Activated CD8-positive, alpha-beta memory T cell treated with anti-CD3 and anti-CD28 coated beads, Interleukin-2, amount 50 U/mL, for 4 hours (primary cell): ENCODE results near the gene HOOK2.
"Not testable (repeated sequence)": the region's sequence is repeated elsewhere in the genome, so short reads cannot be mapped to it uniquely, and the experiment has no call there.

Experiments
- DNase-seq: peaks from one replicate; pipeline ENCODE4 v3.0.0-alpha.2; 2020

HOOK2 gene

DNA sequence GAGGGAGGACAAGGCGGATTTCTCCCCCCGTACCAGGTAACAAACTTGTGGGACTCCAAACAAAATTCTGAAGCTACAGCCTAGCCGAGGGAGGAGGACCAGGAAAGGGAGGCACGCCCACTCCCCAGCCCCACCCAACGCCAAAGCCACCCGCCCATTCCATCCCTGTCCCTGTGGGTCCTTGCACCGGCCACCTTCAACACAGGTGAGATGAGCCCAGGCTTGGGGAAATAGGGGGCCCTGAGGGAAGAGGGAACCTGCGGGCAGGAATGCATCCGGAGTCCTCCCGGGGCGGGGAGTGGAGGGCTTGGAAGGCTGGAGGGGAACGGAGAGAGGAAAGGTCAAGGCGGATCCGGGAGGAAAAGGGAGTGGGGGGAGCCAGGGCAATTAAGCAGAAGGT, 23.7 kb downstream of the HOOK2 start, which contains the start of gene BEST2:
Gene BEST2 (plus strand): TSS at position 157 of the 400 bp plus-strand sequence. CDS start 802 bp downstream, outside the sequence.
- DNase-seq = no peak

DNA sequence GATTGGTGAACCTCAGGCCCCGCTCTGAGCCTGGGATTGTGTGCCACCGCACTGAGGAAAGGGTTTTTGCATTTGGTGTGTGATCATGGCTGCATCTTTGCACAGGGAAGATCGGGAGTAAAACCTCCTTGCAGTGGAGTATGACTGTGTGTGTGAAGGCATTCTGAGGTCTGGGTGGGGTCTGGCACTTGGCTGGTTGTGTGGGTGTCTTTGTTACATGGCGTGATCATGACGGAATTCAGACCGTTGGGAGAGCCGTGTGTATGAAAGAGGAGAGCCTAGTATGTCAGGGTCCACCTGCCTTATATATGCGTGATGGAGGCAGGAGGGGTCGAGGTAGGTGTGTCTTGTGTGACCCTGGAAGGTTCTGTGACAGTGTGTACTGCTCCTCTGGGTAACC, 24.5 kb downstream of the HOOK2 start:
- no peak for DNase-seq

GRCh38 chr19:12749938-12750521, 25.3 kb downstream of the HOOK2 start:
- no peak for DNase-seq

GRCh38 chr19:12748489-12748888, 26.9 kb downstream of the HOOK2 start:
- no peak for DNase-seq

- DNase-seq = no peak
Observed at GRCh38 chr19:12745166-12745897, 30.0 kb downstream of the HOOK2 start.

DNA sequence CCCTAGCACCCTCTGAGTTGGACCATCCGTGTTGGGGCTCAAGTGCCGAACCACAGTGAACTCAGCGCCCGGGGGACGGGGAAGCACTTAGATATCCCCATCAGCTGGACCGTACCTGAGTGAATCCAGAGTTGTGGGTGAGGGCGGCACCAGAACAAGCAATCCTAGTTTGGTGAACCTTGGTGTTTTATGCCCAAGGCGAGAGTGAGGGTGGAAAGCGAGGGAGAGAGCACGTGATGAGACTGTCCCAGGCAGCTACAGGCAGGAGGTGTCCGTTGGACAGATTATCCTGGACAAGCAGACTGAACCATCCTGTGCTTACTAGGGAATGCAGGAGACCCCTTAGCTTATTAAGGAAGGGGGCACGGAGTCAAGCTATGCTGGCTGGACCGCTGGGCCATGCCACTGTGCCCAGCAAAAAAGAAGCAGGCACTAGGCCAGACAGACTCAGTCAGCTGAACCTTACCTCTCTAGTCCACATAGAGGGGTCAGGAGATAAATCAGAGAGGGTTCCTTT, 37.5 kb downstream of the HOOK2 start:
- no peak for DNase-seq

DNA sequence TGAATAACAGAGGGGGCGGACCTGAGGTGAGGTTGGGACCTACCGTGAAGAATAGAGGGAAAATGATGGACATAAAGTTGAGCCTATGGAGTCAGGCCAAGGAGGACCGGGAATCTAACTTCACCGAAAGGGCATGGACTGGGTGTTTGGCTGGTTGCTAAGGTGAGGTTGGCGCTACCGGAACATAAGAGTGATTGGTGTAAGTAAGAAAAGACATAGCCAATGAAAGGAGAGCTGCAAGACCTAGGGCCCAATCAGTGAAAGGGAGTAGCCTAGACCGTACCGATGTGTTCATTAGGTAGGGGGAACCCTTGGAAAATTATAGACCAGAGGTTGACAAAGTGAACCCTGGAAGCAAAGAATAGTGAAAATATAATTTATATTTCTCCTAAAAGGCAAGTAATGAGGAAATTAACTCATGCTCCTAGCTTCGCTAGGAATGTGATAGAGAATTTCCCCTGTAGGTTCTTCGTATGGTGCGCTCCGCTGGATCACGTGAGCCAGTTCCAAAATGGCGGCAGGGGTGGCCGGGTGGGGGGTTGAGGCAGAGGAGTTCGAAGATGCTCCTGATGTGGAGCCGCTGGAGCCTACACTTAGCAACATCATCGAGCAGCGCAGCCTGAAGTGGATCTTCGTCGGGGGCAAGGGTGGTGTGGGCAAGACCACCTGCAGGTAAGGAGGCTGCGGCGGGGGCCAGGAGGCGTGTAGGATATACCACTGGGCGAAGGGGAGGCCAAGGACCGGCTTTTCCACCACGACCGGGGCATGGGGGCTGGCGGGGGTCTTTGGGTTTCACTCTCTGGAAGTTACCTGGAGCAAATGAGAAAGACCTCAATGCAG, 38.1 kb downstream of the HOOK2 start, which contains the start of gene GET3:
Gene GET3 (plus strand): TSS at position 503 of the 840 bp plus-strand sequence. CDS start 9 bp downstream, at position 512.
- peak; percentile 72 for DNase-seq

DNA sequence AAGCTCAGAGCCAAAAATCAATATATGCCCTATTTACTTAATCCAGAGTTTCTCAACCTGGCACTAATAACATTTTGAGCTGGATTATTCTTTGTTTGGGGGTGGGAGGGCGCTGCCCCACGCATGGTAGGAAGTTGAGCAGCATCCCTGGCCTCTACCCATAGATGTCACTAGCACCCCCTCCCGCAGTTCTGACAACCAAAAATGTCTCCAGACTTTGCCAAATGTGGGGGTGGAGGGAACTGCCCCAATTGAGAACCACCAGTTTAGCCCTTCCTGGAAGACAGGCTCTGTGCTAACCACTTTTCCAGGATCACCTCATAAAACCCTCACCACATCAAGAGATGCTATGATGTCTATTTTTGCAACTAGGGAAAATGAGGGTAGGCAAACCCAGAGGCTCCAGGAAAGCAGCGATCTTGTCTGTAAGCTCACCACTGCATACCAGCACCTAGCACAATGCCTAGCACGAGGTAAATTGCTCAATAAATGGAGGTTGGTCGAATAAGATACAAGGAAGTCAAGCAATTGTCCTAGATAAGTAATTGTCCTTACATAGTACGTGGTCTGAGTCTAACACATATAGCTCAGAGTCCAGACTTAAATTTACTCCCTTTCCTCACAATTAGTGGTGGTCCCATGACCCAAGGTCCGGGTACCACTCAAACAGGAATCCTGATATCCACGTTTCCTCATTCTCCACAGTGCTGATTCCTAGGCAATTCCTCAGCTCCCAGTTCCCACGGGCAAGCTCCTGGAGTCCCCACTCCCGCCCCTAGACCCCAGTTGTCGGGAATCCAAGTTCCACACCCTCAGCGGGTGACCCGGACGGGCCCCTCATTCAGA, 41.8 kb downstream of the HOOK2 start:
- DNase-seq = peak; percentile 43

GRCh38 chr19:12731337-12731736, 44.0 kb downstream of the HOOK2 start:
- no peak for DNase-seq

GRCh38 chr19:12730064-12730463, 45.3 kb downstream of the HOOK2 start:
- no peak for DNase-seq

DNA sequence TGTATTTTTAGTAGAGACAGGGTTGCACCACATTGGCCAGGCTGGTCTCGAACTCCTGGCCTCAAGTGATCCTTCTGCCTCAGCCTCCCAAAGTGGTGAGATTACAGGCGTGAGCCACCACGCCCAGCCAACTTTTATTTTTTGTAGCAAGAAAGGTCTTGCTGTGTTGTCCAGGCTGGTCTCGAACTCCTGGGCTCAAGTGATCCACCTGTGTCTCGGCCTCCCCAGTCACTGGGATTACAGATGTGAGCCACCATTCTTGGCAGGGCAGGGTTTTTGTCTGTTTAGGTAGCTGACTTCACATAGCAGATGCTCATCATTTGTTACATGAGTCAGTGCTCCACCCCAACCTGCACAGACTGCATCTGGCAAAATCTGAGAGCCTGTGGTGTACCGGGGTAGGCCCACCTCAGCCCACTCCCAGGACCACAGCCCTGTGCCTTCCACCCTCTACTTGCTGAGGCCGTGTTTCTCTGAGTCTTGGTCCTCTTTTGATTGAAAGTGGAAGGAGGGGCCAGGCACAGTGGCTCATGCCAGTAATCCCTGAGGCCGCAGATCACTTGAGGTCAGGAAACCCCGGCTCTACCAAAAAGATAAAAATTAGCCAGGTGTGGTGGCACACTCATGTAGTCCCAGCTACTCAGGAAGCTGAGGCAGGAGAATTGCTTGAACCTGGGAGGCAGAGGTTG, 47.5 kb downstream of the HOOK2 start:
- no peak for DNase-seq

- no peak for DNase-seq
Observed at GRCh38 chr19:12726988-12727316, 48.4 kb downstream of the HOOK2 start.

DNA sequence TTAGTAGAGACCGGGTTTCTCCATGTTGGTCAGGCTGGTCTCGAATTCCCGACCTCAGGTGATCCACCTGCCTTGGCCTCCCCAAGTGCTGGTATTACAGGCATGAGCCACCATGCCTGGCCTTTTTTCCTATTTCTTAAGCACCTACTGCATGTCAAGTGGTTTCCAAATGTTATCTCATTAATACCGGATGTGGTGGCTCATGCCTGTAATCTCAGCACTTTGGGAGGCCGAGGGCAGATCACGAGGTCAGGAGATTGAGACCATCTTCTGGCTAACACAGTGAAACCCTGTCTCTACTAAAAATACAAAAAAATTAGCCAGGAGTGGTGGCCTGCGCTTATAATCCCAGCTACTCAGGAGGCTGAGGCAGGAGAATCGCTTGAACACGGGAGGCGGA, 49.7 kb downstream of the HOOK2 start:
- not testable (repeated sequence) for DNase-seq

- DNase-seq = peak; percentile 74
Observed at GRCh38 chr19:12723641-12724426, 51.5 kb downstream of the HOOK2 start, which contains the start of gene TNPO2. Gene TNPO2, minus strand, starts transcription at chr19:12723932. Its CDS starts 2,955 bp downstream, at chr19:12720977.

GRCh38 chr19:12723381-12723640, 52.0 kb downstream of the HOOK2 start:
- no peak for DNase-seq

DNA sequence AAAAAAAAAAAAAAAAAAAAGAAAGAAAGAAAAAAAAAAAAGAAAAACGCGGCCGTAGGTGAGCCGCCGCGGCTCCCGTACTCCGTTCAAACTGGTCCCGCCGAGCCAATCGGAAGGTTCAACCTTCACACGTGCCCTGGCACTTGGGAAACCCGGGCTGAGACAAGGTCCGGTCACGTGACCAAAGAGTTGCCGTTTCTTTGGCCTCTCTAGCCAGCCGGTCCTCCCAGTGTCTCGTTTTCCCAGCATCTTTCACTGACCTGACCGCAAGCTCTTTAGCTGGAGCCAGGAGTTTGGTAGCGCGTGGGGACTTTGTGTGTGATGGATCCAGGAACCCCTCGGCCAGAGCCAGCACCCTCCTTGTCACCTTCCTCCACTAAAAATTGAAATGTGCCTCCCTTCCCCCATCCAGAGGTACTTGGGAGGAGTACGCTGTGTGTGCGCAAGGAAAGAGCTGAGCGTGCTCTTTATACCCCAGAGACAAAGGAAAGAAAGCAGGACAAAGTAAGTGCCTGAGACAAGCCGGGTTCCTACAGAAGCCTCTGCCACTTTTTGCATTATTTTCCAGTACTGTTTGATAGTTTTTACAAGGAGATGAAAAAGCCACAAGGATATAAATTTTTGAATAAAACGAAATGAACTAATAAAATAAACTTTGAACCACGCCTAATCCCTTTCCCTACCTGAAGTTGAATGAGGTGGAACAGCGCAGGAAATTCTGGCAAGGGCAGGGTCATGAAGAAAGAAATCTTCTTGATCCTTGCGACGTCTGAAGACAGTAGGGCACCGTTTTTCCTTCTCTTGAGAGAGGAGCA, 52.6 kb downstream of the HOOK2 start:
- DNase-seq = peak; percentile 88

GRCh38 chr19:12721656-12722565, 53.4 kb downstream of the HOOK2 start:
- DNase-seq = peak; percentile 52

DNA sequence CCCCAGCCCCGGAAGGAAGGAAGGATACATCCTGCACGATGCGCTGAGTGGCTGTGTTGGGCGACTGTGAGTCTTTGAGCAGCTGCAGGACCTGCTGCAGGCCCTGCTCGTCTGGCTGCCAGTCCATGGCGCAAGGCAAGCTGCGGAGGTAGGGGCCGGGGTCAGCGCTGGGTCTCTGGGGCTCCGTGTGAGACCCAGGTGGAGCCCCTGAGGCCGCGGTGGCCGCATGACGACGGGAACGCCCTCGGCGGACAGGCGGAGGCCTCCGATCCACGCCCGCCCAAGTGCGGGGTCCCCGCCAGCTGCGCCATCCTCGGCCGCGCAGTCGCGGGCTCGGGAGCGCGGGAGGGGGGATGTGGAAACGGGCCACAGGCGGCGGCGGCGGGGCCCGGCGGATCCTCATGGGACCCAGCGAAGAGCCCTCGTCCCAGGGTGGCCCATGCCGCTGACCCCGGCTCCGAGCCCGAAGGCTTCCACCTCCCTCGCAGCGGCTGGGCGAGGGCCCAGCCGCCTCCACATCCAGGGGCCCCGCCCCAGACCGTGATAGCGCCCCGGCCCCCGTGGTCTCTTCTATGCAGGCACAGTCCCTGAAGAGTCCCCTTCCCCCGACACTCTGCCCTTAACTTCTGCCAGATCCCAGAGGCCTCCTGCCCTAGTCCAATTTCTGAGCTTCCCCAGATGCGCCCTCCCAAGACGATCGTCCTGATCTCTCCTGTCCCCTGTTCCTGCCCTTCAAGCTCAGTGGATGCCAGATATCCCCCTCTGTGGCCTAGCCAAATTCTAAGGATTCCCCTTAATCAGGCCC, 54.3 kb downstream of the HOOK2 start:
- DNase-seq = no peak
